B cell (primary cell): ENCODE results near the gene SESTD1. TPM values are rescaled to one million over a fixed set of nuclear protein-coding genes. Genes with fewer than 3 reads are reported as not detected.

Experiments
- ATAC-seq: fragments of 200-7000 bp; cut with Tn5 transposase; one replicate; pipeline ENCODE4 v1.10.0; 2021; ENCODE audit warnings: low read depth, mild to moderate bottlenecking, moderate number of reproducible peaks, moderate library complexity
- CTCF ChIA-PET: fragments of 350-600 bp; sonication (Branson Sonifier 250); formaldehyde crosslinking; loops from one replicate; lab custom pipeline; 2021; ENCODE audit warnings: antibody characterized with exemption, inconsistent platforms; lab: Charles Lee
- POLR2A ChIA-PET: fragments of 350-600 bp; sonication (Branson Sonifier 250); formaldehyde crosslinking; loops from one replicate; lab custom pipeline; 2021; ENCODE audit warnings: antibody characterized with exemption; lab: Charles Lee
- DNase-seq: peaks from one replicate; pipeline ENCODE4 v3.0.0; 2013
- H2AFZ ChIP-seq: 2 replicates; pipeline ENCODE4 v1.6.1; 2012; ENCODE audit warnings: mild to moderate bottlenecking, low read depth, low read length; ENCODE audit not compliant: insufficient read depth, poor library complexity, severe bottlenecking
- H3K27ac ChIP-seq, 2 donors: 1 replicate in 1 of 2; 2 replicates in 1 of 2; pipeline ENCODE4 v1.5.1; 2012 to 2013; ENCODE audit warnings: low read length in 2 of 2, mild to moderate bottlenecking in 2 of 2, moderate library complexity in 1 of 2
- H3K27me3 ChIP-seq, 4 experiments: fragments of 200-600 bp in 1 of 4; sonication (generic) in 1 of 4; replicated peaks in 1 of 4; 1 replicate in 2 of 4; 2 replicates in 2 of 4; pipeline versions ENCODE4 v1.6.1 to v1.7.0; 2013 to 2016; ENCODE audit warnings: low read length in 3 of 4, mild to moderate bottlenecking in 2 of 4, mixed read lengths in 1 of 4, moderate library complexity in 1 of 4; ENCODE audit not compliant: insufficient read depth in 4 of 4, control insufficient read depth in 3 of 4; ENCODE audit errors: control extremely low read depth in 1 of 4
- H3K36me3 ChIP-seq, 2 experiments: replicated peaks in 1 of 2; 1 replicate in 1 of 2; 2 replicates in 1 of 2; pipeline versions ENCODE4 v1.6.1 to v1.7.1; 2013; ENCODE audit warnings: low read length in 1 of 2; ENCODE audit not compliant: insufficient read depth in 2 of 2, control insufficient read depth in 1 of 2; ENCODE audit errors: control extremely low read depth in 1 of 2, extremely low read depth in 1 of 2
- H3K4me1 ChIP-seq, 2 donors: fragments of 200-600 bp in 1 of 2; sonication (generic) in 1 of 2; 1 replicate in 1 of 2; 2 replicates in 1 of 2; pipeline versions ENCODE4 v1.5.1 to v1.6.1; 2013 to 2017; ENCODE audit warnings: low read length in 2 of 2; ENCODE audit not compliant: control insufficient read depth in 2 of 2, insufficient read depth in 2 of 2
- H3K4me2 ChIP-seq: replicated peaks from 2 replicates; pipeline ENCODE3; 2012; ENCODE audit warnings: mild to moderate bottlenecking, low read depth, low read length; ENCODE audit not compliant: poor library complexity, severe bottlenecking
- H3K4me3 ChIP-seq, 5 experiments: fragments of 200-600 bp in 1 of 5; sonication (generic) in 1 of 5; 1 replicate in 3 of 5; 2 replicates in 2 of 5; pipeline versions ENCODE4 v1.5.1 to v1.7.0; 2011 to 2016; ENCODE audit warnings: low read length in 4 of 5, mild to moderate bottlenecking in 4 of 5, low read depth in 2 of 5, control low read depth in 1 of 5, moderate library complexity in 1 of 5; ENCODE audit not compliant: insufficient read depth in 1 of 5; ENCODE audit errors: control extremely low read depth in 1 of 5, extremely low read depth in 1 of 5
- H3K79me2 ChIP-seq: fragments of 200-600 bp; sonication (generic); one replicate; pipeline ENCODE4 v1.6.0; 2016; ENCODE audit warnings: low read length; ENCODE audit not compliant: control insufficient read depth, insufficient read depth
- H3K9ac ChIP-seq: fragments of 200-600 bp; sonication (generic); 2 replicates; pipeline ENCODE4 v1.6.1; 2017; ENCODE audit warnings: mild to moderate bottlenecking, low read length, moderate library complexity
- H3K9me3 ChIP-seq, 3 donors: one replicate each; pipeline versions ENCODE4 v1.6.1 to v1.7.1; 2013; ENCODE audit warnings: low read length in 2 of 3; ENCODE audit not compliant: control insufficient read depth in 2 of 3, insufficient read depth in 1 of 3; ENCODE audit errors: control extremely low read depth in 1 of 3
- H4K20me1 ChIP-seq: 2 replicates; pipeline ENCODE4 v1.6.0; 2012; ENCODE audit warnings: mild to moderate bottlenecking, low read length; ENCODE audit not compliant: insufficient read depth, control insufficient read depth, poor library complexity, severe bottlenecking
- H3K27ac Mint-ChIP-seq: one replicate; pipeline ENCODE4 v1.8.0; 2021; ENCODE audit warnings: mixed read lengths
- H3K27me3 Mint-ChIP-seq: one replicate; pipeline ENCODE4 v1.8.0; 2021; ENCODE audit warnings: mixed read lengths
- H3K4me1 Mint-ChIP-seq: one replicate; pipeline ENCODE4 v1.8.0; 2021; ENCODE audit warnings: mixed read lengths
- H3K4me3 Mint-ChIP-seq: one replicate; pipeline ENCODE4 v1.8.0; 2021; ENCODE audit warnings: mixed read lengths
- H3K9me3 Mint-ChIP-seq: one replicate; pipeline ENCODE4 v1.8.0; 2022; ENCODE audit warnings: mixed read lengths; ENCODE audit not compliant: insufficient read depth
- EZH2 ChIP-seq: IDR thresholded peaks from 2 replicates; pipeline ENCODE4 v1.6.1; 2012; ENCODE audit warnings: borderline replicate concordance, low read depth, mild to moderate bottlenecking, moderate library complexity, low read length; ENCODE audit not compliant: insufficient read depth, poor library complexity, severe bottlenecking
- WGBS: methylation state at CpG from one replicate; pipeline ENCODE4 v1.1.5; 2013; ENCODE audit warnings: missing lambda C conversion rate; ENCODE audit not compliant: insufficient coverage; 5-methylcytosine and 5-hydroxymethylcytosine counted together
- intact Hi-C: fragments of 100-400 bp; cut with micrococcal nuclease; formaldehyde crosslinking; loops from one replicate; pipeline ENCODE4 v1.10.0; 2022
- polyA plus RNA-seq: library from polyadenylated mRNA; depleted of rRNA; stranded (reverse); fragments of >200 nt; gene quantifications from 2 replicates; pipeline ENCODE4 v1.2.3, GENCODE V29; 2012
- total RNA-seq, 2 donors: library from RNA; stranded (reverse); fragments of 120-200 nt in 1 of 2; gene quantifications; 1 replicate in 1 of 2; 2 replicates in 1 of 2; pipeline versions ENCODE4 v1.2.3 to v1.2.4, GENCODE V29; 2013 to 2022
- TF ChIP-seq, protein P1 (sequence below): fragments of 200-600 bp; IDR thresholded peaks from one replicate; pipeline ENCODE4 v1.8.0; 2022; ENCODE audit warnings: antibody characterized with exemption, mild to moderate bottlenecking

The SESTD1 gene
- total and polyA plus RNA-seq, 2 donors (not counting 1 experiment from before 2014, with no cell fraction given) = 52.0 to 66.1 TPM

DNA sequence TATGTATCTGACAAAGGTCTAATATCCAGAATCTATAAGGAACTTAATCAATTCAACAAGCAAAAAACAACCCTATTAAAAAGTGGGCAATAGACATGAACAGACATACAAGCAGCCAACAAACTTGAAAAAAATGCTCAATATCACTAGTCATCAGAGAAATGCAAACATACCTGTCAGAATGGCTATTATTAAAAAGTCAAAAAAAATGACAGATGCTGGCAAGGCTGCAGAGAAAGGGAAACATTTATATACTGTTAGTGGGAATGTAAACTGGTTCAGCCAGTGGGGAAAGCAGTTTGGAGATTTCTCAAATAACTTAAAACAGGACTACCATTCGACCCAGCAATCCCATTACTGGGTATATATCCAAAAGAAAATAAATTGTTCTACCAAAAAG is 21.6 kb downstream of the SESTD1 start:
- H3K36me3 ChIP-seq = peaks cover 0 to 2% of the 10 kb centered on the region in 2 experiments
- DNase-seq = no peak
- no peak for ATAC-seq
- Mint-ChIP-seq H3K4me3 (no peak overlapping the region), H3K27ac (no peak overlapping the region), H3K4me1 (peaks cover 72% of the 10 kb centered on the region), H3K9me3 (peaks cover 7% of the 10 kb centered on the region), H3K27me3 (no peaks in the 10 kb centered on the region)
- no peak overlapping the region for H3K9ac ChIP-seq
- intact Hi-C loops = no loop called here
- no CpG with 5 or more reads among the region's 1 CpG for WGBS
- H2AFZ ChIP-seq = no peak overlapping the region
- peaks cover 100% of the 10 kb centered on the region for H3K79me2 ChIP-seq
- TF ChIP-seq EZH2 = no peak
- TF ChIP-seq, protein P1, sequence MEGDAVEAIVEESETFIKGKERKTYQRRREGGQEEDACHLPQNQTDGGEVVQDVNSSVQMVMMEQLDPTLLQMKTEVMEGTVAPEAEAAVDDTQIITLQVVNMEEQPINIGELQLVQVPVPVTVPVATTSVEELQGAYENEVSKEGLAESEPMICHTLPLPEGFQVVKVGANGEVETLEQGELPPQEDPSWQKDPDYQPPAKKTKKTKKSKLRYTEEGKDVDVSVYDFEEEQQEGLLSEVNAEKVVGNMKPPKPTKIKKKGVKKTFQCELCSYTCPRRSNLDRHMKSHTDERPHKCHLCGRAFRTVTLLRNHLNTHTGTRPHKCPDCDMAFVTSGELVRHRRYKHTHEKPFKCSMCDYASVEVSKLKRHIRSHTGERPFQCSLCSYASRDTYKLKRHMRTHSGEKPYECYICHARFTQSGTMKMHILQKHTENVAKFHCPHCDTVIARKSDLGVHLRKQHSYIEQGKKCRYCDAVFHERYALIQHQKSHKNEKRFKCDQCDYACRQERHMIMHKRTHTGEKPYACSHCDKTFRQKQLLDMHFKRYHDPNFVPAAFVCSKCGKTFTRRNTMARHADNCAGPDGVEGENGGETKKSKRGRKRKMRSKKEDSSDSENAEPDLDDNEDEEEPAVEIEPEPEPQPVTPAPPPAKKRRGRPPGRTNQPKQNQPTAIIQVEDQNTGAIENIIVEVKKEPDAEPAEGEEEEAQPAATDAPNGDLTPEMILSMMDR = no peak
- no peak overlapping the region for H3K4me3 ChIP-seq
- peaks cover 21% of the 10 kb centered on the region for H4K20me1 ChIP-seq
- peaks cover 0 to 10% (median 5%) of the 10 kb centered on the region in 3 donors for H3K9me3 ChIP-seq
- H3K4me1 ChIP-seq = peaks cover 39 to 61% of the 10 kb centered on the region in 2 donors
- H3K27me3 ChIP-seq = no peaks in the 10 kb centered on the region
- ChIA-PET CTCF (no interaction called here), POLR2A (no interaction called here)
- H3K27ac ChIP-seq = no peak overlapping the region
- H3K4me2 ChIP-seq = no peak overlapping the region

DNA sequence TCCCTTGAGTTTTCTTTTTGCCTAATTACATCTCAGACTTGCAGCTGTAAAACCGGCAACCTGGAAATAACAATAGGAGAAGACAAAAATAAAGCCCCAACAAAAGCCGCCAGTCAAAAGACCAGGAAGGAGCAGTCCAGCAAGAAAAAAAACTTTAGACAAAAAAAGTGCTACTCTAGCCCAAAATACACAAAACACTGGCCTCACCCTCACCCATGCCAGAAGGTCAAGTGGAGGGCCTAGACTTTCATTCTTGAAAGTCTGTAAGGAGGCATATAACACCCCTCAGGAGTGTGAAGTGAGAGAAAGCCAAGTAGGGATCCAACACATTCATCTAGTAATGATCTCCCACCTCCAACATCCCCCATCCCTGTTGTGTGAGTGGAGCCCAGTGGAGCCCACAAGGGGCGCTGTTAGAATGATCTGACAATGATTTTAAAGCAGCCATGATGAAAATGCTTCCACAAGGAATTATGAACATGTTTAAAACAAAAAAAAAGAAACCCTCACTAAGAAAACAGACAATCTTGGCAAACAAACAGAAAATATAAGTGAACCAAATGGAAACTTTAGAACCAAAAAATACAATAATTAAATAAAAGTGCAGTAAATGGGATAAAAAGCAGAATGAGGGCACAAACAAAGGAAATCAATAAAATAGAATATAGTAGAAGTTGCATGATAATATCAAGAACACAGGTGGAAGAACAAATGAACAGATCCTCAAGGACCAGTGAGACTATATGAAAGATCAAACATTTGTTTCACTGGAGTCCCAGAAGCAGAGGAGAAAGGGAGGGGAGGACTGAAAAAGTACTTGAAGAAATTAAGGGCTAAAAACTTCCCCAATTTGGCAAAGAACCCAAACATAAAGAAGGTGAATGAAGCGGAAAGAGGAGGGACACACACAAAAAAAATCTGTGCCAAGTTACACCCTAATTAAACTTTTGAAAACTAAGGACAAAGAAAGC is 23.9 kb downstream of the SESTD1 start:
- H3K36me3 ChIP-seq = peaks cover 0 to 2% of the 10 kb centered on the region in 2 experiments
- ChIA-PET POLR2A (no interaction called here), CTCF (interaction anchor here (0.7 to 1.4 kb wide), 3 partner anchors 14 to 21 kb away, joined by 3 to 5 read pairs (median 3); no protein-coding TSS in a partner anchor)
- ATAC-seq (no peak), DNase-seq (no peak)
- peaks cover 0 to 7% (median 5%) of the 10 kb centered on the region in 3 donors for H3K9me3 ChIP-seq
- Mint-ChIP-seq H3K9me3 (peaks cover 3% of the 10 kb centered on the region), H3K4me1 (peaks cover 68% of the 10 kb centered on the region), H3K4me3 (no peak overlapping the region), H3K27ac (peak overlapping the region; percentile 75), H3K27me3 (no peaks in the 10 kb centered on the region)
- intact Hi-C loops = no loop called here
- WGBS = 93% methylated on average over 2 of the region's 4 CpGs
- H3K4me3 ChIP-seq = no peak overlapping the region
- peaks cover 28 to 43% of the 10 kb centered on the region in 2 donors for H3K4me1 ChIP-seq
- no peak overlapping the region for H3K9ac ChIP-seq
- H3K27me3 ChIP-seq = no peaks in the 10 kb centered on the region
- H3K79me2 ChIP-seq = peaks cover 96% of the 10 kb centered on the region
- TF ChIP-seq, protein P1 = no peak
- TF ChIP-seq EZH2 = no peak
- H3K4me2 ChIP-seq = peak overlapping the region; percentile 9
- H3K27ac ChIP-seq = peak overlapping the region in 1 of 2 donors; percentile 6
- H2AFZ ChIP-seq = no peak overlapping the region
- H4K20me1 ChIP-seq = peaks cover 29% of the 10 kb centered on the region
